HFFc6 (cell line): ENCODE measurements around the gene SLITRK3. TPM values are rescaled to one million over a fixed set of nuclear protein-coding genes. Genes with fewer than 3 reads are reported as not detected.

Source experiments
- DNase-seq: peaks from one replicate; pipeline ENCODE4 v3.0.0-alpha.2; 2018
- H3K27ac Mint-ChIP-seq: 2 replicates; pipeline ENCODE4 v1.8.0; 2020; ENCODE audit warnings: mild to moderate bottlenecking, mixed read lengths
- H3K27me3 Mint-ChIP-seq: 2 replicates; pipeline ENCODE4 v1.8.0; 2021; ENCODE audit warnings: mild to moderate bottlenecking, moderate library complexity, mixed read lengths; ENCODE audit not compliant: insufficient read depth
- H3K36me3 Mint-ChIP-seq: 2 replicates; pipeline ENCODE4 v1.8.0; 2021; ENCODE audit warnings: low read depth, mixed read lengths
- H3K4me1 Mint-ChIP-seq: 2 replicates; pipeline ENCODE4 v1.8.0; 2020; ENCODE audit warnings: low read depth, mixed read lengths
- H3K4me3 Mint-ChIP-seq: 2 replicates; pipeline ENCODE4 v1.8.0; 2020; ENCODE audit warnings: mild to moderate bottlenecking, moderate library complexity, mixed read lengths
- H3K9me3 Mint-ChIP-seq: 2 replicates; pipeline ENCODE4 v1.8.0; 2020; ENCODE audit warnings: mild to moderate bottlenecking, mixed read lengths
- long read RNA-seq: library from polyadenylated mRNA; unstranded; transcript quantifications from one replicate; pipeline ENCODE4 v2.0.0, GENCODE V29; 2019
- total RNA-seq, 6 experiments: library from RNA; stranded (reverse); fragmentation: NEBNext Ultra II Directional; extraction: Animal tissue kit (Norgen Biotek cat#: 25700); gene quantifications; 2 replicates in 1 of 6; 3 replicates in 5 of 6; pipeline ENCODE4 v1.2.3, GENCODE V29; 2021
- TF ChIP-seq, protein P1 (sequence below): fragments of 200-600 bp; sonication (generic); IDR thresholded peaks from 2 replicates; pipeline ENCODE4 v1.5.0; 2021; ENCODE audit warnings: antibody characterized with exemption, mild to moderate bottlenecking

Gene SLITRK3
- not detected for total RNA-seq
- long read RNA-seq: 0 reads

DNA sequence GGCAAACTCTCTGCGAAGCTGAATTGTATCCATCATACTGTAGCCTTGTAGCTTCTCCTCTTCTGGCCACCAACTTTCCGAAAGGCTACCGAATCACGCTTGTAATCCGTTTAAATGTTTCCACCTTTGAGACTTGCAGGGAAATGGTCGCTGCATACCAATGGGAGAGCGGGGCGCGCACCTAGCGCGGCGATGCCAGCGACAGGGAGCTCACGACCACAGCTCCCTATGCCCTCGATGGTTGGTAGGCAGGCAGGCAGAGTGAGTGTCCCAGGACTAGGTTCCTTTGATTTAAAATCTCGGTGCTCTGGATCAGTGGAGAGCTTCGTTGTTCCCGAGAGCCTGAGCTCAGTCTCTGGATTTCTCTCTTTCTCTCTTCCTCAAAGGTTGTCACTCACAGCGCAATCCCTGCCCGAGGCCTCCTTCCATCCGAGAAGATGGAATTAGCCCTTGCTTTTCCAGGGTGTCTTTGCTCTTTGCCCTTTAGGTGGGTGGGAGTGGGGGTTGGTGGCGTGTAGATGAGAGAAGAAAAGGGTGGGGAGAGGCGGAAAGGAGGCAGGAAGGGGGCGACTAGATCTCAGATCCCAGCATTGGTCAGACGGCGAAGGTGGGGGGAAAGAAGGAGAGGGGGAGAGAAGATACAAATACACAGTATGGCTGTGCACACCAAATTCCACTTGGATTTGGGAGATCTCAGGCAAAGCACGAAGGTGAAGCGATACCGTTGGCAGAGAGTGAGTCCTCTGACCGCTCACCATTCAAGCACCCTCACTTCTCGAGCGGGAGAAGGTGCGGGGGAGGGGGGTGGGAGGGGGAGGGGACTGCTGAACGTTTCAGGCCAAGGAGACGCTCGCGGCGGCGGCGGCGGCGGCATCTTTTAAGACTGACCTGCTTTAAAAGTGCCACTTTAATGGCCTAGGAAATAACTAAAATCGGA is at the start of gene SLITRK3:
SLITRK3 (minus strand) TSS at position 745 of the 937 bp plus-strand sequence. CDS start 5,554 bp downstream, outside the sequence.
- TF ChIP-seq, protein P1, sequence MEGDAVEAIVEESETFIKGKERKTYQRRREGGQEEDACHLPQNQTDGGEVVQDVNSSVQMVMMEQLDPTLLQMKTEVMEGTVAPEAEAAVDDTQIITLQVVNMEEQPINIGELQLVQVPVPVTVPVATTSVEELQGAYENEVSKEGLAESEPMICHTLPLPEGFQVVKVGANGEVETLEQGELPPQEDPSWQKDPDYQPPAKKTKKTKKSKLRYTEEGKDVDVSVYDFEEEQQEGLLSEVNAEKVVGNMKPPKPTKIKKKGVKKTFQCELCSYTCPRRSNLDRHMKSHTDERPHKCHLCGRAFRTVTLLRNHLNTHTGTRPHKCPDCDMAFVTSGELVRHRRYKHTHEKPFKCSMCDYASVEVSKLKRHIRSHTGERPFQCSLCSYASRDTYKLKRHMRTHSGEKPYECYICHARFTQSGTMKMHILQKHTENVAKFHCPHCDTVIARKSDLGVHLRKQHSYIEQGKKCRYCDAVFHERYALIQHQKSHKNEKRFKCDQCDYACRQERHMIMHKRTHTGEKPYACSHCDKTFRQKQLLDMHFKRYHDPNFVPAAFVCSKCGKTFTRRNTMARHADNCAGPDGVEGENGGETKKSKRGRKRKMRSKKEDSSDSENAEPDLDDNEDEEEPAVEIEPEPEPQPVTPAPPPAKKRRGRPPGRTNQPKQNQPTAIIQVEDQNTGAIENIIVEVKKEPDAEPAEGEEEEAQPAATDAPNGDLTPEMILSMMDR: no peak
- Mint-ChIP-seq H3K27ac (no peak within 1 kb of the TSS), H3K36me3 (no peaks in the 10 kb centered on the region), H3K4me1 (peaks cover 19% of the 10 kb centered on the region; the same call in 1 of the 2 replicates), H3K27me3 (peaks cover 31% of the 10 kb centered on the region), H3K4me3 (peak within 1 kb of the TSS; percentile 44; the same call in 1 of the 2 replicates), H3K9me3 (no peaks in the 10 kb centered on the region)
- DNase-seq: no peak

- H3K9me3 Mint-ChIP-seq: peaks cover 35% of the 10 kb centered on the region
- DNase-seq: no peak
- TF ChIP-seq, protein P1: no peak
- no peak overlapping the region for H3K4me3 Mint-ChIP-seq
- H3K36me3 Mint-ChIP-seq: peaks cover 4% of the 10 kb centered on the region; the same call in 1 of the 2 replicates
- H3K4me1 Mint-ChIP-seq: no peaks in the 10 kb centered on the region
- no peaks in the 10 kb centered on the region for H3K27me3 Mint-ChIP-seq
- no peak overlapping the region for H3K27ac Mint-ChIP-seq
These were observed 47.4 kb upstream of the SLITRK3 start for GRCh38 chr3:165243597-165243996.

- Mint-ChIP-seq H3K4me1 (no peaks in the 10 kb centered on the region), H3K9me3 (peaks cover 27% of the 10 kb centered on the region), H3K4me3 (no peak overlapping the region), H3K27me3 (no peaks in the 10 kb centered on the region), H3K27ac (no peak overlapping the region), H3K36me3 (no peaks in the 10 kb centered on the region)
- TF ChIP-seq, protein P1: no peak
- DNase-seq: no peak
These were observed 37.5 kb upstream of the SLITRK3 start for GRCh38 chr3:165233501-165234195.

DNA sequence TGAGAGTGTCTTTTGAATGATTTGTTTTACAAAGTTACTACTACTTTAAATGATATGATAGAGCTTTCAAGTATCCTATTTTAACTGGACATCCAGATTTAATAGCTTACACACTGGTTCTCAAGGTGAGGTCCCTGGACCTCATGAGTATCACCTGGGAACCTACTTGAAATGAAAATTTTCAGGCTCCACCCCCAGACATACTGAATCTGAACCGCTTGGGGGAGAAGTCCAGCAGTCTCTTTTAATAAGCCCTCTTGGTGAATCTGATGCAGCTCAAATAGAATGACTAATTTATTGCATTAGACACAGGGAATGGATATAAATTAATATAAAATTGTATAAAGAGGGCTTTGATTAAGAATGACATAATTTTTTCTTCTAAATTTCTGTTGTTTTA is 29.4 kb upstream of the SLITRK3 start:
- H3K27ac Mint-ChIP-seq: no peak overlapping the region
- H3K9me3 Mint-ChIP-seq: peaks cover 22% of the 10 kb centered on the region
- H3K36me3 Mint-ChIP-seq: no peaks in the 10 kb centered on the region
- H3K4me3 Mint-ChIP-seq: no peak overlapping the region
- no peaks in the 10 kb centered on the region for H3K4me1 Mint-ChIP-seq
- DNase-seq: no peak
- peaks cover 5% of the 10 kb centered on the region; the same call in 1 of the 2 replicates for H3K27me3 Mint-ChIP-seq
- TF ChIP-seq, protein P1: no peak

DNA sequence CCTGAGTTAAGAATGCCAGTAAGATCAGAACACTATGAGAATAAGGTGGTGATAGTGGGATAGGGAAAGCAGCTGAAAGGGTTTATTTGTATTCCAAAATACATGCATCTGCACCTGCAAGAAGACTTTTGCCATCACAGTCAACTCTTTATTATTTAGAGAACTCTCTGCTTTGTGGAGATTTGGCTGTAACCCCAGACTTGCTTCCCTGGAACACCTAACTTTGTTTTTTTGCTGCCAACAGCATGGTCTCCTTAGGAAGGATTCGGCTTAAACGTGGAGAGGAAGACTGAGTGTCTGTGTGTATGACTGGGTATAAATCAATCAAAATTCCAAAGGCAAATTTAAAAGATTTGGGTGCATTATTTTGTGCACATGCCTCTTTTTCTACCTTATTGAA is 21.6 kb upstream of the SLITRK3 start:
- Mint-ChIP-seq H3K4me3 (no peak overlapping the region), H3K36me3 (no peaks in the 10 kb centered on the region), H3K4me1 (no peaks in the 10 kb centered on the region), H3K9me3 (peaks cover 14% of the 10 kb centered on the region), H3K27me3 (peaks cover 5% of the 10 kb centered on the region; the same call in 1 of the 2 replicates), H3K27ac (no peak overlapping the region)
- TF ChIP-seq, protein P1: no peak
- DNase-seq: no peak
